CD4-positive, alpha-beta T cell (primary cell): Measurements from ENCODE around the gene TTC29. TPM values are rescaled to one million over a fixed set of nuclear protein-coding genes. Genes with fewer than 3 reads are reported as not detected.

ENCODE experiments used
- ATAC-seq: fragments of 200-7000 bp; cut with Tn5 transposase; one replicate; pipeline ENCODE4 v1.10.0; 2022; ENCODE audit warnings: mild to moderate bottlenecking; ENCODE audit not compliant: poor library complexity
- CTCF ChIA-PET: fragments of 350-600 bp; sonication (Branson Sonifier 250); formaldehyde crosslinking; loops from one replicate; lab custom pipeline; 2021; ENCODE audit warnings: antibody characterized with exemption, inconsistent platforms; lab: Charles Lee
- POLR2A ChIA-PET: fragments of 350-600 bp; sonication (Branson Sonifier 250); formaldehyde crosslinking; loops from one replicate; lab custom pipeline; 2021; ENCODE audit warnings: antibody characterized with exemption, inconsistent platforms; lab: Charles Lee
- DNase-seq, 14 experiments: peaks; one replicate each; pipeline ENCODE4 v3.0.0-alpha.2; 2013 to 2020; ENCODE audit warnings: mixed read lengths in 2 of 14
- H3K27ac ChIP-seq, 2 donors: one replicate each; pipeline versions ENCODE4 v1.5.1 to v1.7.0; 2013; ENCODE audit warnings: low read length in 2 of 2, low read depth in 1 of 2, mild to moderate bottlenecking in 1 of 2
- H3K27me3 ChIP-seq, 2 experiments: 1 replicate in 1 of 2; 2 replicates in 1 of 2; pipeline versions ENCODE4 v1.6.1 to v1.7.0; 2013; ENCODE audit warnings: low read length in 2 of 2, control low read depth in 1 of 2, mild to moderate bottlenecking in 1 of 2, moderate library complexity in 1 of 2; ENCODE audit not compliant: insufficient read depth in 2 of 2, control insufficient read depth in 1 of 2
- H3K36me3 ChIP-seq: one replicate; pipeline ENCODE4 v1.6.1; 2013; ENCODE audit warnings: low read length, control low read depth; ENCODE audit not compliant: insufficient read depth
- H3K4me1 ChIP-seq: one replicate; pipeline ENCODE4 v1.6.1; 2013; ENCODE audit warnings: low read length, control low read depth; ENCODE audit not compliant: insufficient read depth
- H3K4me3 ChIP-seq: one replicate; pipeline ENCODE4 v1.5.1; 2013; ENCODE audit warnings: mild to moderate bottlenecking, low read length, moderate library complexity
- H3K9me3 ChIP-seq, 2 experiments: 1 replicate in 1 of 2; 2 replicates in 1 of 2; pipeline versions ENCODE4 v1.6.1 to v1.7.0; 2013; ENCODE audit warnings: low read length in 2 of 2, mild to moderate bottlenecking in 2 of 2, control low read depth in 1 of 2, moderate library complexity in 1 of 2; ENCODE audit not compliant: control insufficient read depth in 1 of 2, insufficient read depth in 1 of 2
- H3K27ac Mint-ChIP-seq: one replicate; pipeline ENCODE4 v1.8.0; 2020; ENCODE audit warnings: mixed read lengths
- H3K27me3 Mint-ChIP-seq: one replicate; pipeline ENCODE4 v1.8.0; 2021; ENCODE audit warnings: mixed read lengths
- H3K36me3 Mint-ChIP-seq: one replicate; pipeline ENCODE4 v1.8.0; 2021; ENCODE audit warnings: low read depth, mixed read lengths
- H3K4me1 Mint-ChIP-seq: one replicate; pipeline ENCODE4 v1.8.0; 2021; ENCODE audit warnings: low read depth, mixed read lengths
- H3K4me3 Mint-ChIP-seq: one replicate; pipeline ENCODE4 v1.8.0; 2020; ENCODE audit warnings: mild to moderate bottlenecking, mixed read lengths
- H3K9me3 Mint-ChIP-seq: one replicate; pipeline ENCODE4 v1.8.0; 2020; ENCODE audit warnings: mixed read lengths
- intact Hi-C, 2 experiments: fragments of 100-400 bp; cut with DNase I in 1 of 2; cut with micrococcal nuclease in 1 of 2; formaldehyde crosslinking; loops; one replicate each; pipeline versions ENCODE4 v1.15.1 to v1.9.0; 2023 to 2025; cut with DNase I, micrococcal nuclease
- total RNA-seq, 174 experiments: library from RNA in 2 of 174; stranded (reverse) in 2 of 174; gene quantifications; one replicate each; pipeline ENCODE4 v1.2.3 and lab custom pipeline; 2021 to 2026
- TF ChIP-seq, protein P1 (sequence below): fragments of 200-600 bp; IDR thresholded peaks from one replicate; pipeline ENCODE4 v1.8.0; 2022; ENCODE audit warnings: antibody characterized with exemption, mild to moderate bottlenecking

TTC29 gene
- total RNA-seq, 2 experiments from 2014 or later: not detected

DNA sequence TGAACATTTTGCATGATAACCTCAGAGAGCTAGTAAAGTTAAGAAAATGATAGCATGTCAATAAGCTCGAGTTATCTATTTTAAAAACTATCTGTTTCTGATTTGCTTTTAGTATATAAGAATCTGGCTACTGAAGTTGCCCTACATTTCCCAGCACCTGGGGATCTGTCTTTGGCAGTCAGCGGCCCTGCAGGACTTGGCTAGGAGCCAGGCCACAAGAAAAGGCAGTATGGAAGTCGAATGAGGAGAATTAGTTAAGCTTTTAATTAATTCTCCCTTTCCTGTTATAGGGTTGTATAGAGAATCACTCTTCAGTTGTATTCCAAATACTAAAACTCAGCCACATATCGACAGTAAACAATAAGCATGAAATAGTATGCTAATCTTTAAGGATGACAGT lies 284.3 kb downstream of the TTC29 start:
- DNase-seq (no peak), ATAC-seq (no peak)
- no peak overlapping the region for H3K4me3 Mint-ChIP-seq
- H3K9me3 Mint-ChIP-seq: peaks cover 4% of the 10 kb centered on the region
- intact Hi-C loops: no loop called here
- H3K9me3 ChIP-seq: peaks cover 0 to 5% of the 10 kb centered on the region in 2 experiments
- H3K4me1 ChIP-seq: no peaks in the 10 kb centered on the region
- no peaks in the 10 kb centered on the region for H3K36me3 Mint-ChIP-seq
- peaks cover 58% of the 10 kb centered on the region for H3K27me3 Mint-ChIP-seq
- H3K27ac ChIP-seq: no peak overlapping the region
- peaks cover 0 to 16% of the 10 kb centered on the region in 2 experiments for H3K27me3 ChIP-seq
- no peak overlapping the region for H3K27ac Mint-ChIP-seq
- CTCF ChIA-PET: no interaction called here
- H3K36me3 ChIP-seq: no peaks in the 10 kb centered on the region
- H3K4me3 ChIP-seq: no peak overlapping the region
- TF ChIP-seq, protein P1, sequence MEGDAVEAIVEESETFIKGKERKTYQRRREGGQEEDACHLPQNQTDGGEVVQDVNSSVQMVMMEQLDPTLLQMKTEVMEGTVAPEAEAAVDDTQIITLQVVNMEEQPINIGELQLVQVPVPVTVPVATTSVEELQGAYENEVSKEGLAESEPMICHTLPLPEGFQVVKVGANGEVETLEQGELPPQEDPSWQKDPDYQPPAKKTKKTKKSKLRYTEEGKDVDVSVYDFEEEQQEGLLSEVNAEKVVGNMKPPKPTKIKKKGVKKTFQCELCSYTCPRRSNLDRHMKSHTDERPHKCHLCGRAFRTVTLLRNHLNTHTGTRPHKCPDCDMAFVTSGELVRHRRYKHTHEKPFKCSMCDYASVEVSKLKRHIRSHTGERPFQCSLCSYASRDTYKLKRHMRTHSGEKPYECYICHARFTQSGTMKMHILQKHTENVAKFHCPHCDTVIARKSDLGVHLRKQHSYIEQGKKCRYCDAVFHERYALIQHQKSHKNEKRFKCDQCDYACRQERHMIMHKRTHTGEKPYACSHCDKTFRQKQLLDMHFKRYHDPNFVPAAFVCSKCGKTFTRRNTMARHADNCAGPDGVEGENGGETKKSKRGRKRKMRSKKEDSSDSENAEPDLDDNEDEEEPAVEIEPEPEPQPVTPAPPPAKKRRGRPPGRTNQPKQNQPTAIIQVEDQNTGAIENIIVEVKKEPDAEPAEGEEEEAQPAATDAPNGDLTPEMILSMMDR: no peak
- POLR2A ChIA-PET: interaction anchor here (0.5 kb wide), 1 partner anchor 13 kb away, joined by 3 read pairs; no protein-coding TSS in a partner anchor
- no peaks in the 10 kb centered on the region for H3K4me1 Mint-ChIP-seq
